Suppressor macrophage (primary cell): Measurements from ENCODE around the gene RUSC1.
A peak's percentile ranks its signal among the peaks of the same experiment; 100 is the strongest.
"Not testable (repeated sequence)": the region's sequence is repeated elsewhere in the genome, so short reads cannot be mapped to it uniquely, and the experiment has no call there.

Source experiments
- DNase-seq, 4 experiments: peaks; one replicate each; pipeline ENCODE4 v3.0.0-alpha.2; 2020 to 2022
- total RNA-seq, 17 experiments: gene quantifications; one replicate each; lab custom pipeline; 2026; ENCODE audit warnings: mixed read lengths in 6 of 17, inconsistent platforms in 3 of 17; lab: John Stamatoyannopoulos, UW

Gene RUSC1
- 8.9 to 34.0 (median 15.9) reads per million in 17 experiments for total RNA-seq

- DNase-seq = peak; percentile 48 to 79 (median 64)
Measured at GRCh38 chr1:155320661-155321617, at the start of gene RUSC1. Gene RUSC1 (plus strand): TSS chr1:155320894. CDS start chr1:155321774, 880 bp downstream.

GRCh38 chr1:155272466-155273342 lies 48.0 kb upstream of the RUSC1 start:
- peak in 1 of 4 experiments; percentile 56 for DNase-seq

GRCh38 chr1:155273343-155274245 lies 47.1 kb upstream of the RUSC1 start, which contains the start of gene CLK2:
Gene CLK2 (minus strand): TSS chr1:155273504. CDS start chr1:155270977, 2,527 bp downstream.
- peak; percentile 97 to 99 (median 98) for DNase-seq

GRCh38 chr1:155277070-155277901 lies 43.4 kb upstream of the RUSC1 start, which contains the start of gene HCN3:
Gene HCN3 (plus strand): TSS chr1:155277463. CDS start chr1:155277591, 128 bp downstream.
- DNase-seq = peak; percentile 98 to 99 (median 98)

- DNase-seq = peak; percentile 24 to 55 (median 33)
Measured at GRCh38 chr1:155277902-155278688, 42.6 kb upstream of the RUSC1 start.

- DNase-seq = no peak
Measured at GRCh38 chr1:155278689-155279160, 42.0 kb upstream of the RUSC1 start.

GRCh38 chr1:155279268-155279667 lies 41.4 kb upstream of the RUSC1 start:
- DNase-seq = no peak

GRCh38 chr1:155282488-155283091 lies 38.1 kb upstream of the RUSC1 start:
- no peak for DNase-seq

- no peak for DNase-seq
Measured at GRCh38 chr1:155284476-155284875, 36.2 kb upstream of the RUSC1 start.

- DNase-seq = no peak
Measured at GRCh38 chr1:155285063-155285462, 35.6 kb upstream of the RUSC1 start.

- no peak for DNase-seq
Measured at GRCh38 chr1:155285631-155286044, 35.1 kb upstream of the RUSC1 start.

- DNase-seq = no peak
Measured at GRCh38 chr1:155286544-155286943, 34.1 kb upstream of the RUSC1 start.

GRCh38 chr1:155287987-155288543 lies 32.6 kb upstream of the RUSC1 start:
- no peak for DNase-seq

GRCh38 chr1:155291006-155291405 lies 29.7 kb upstream of the RUSC1 start:
- DNase-seq = not testable (repeated sequence)

- no peak for DNase-seq
Measured at GRCh38 chr1:155293086-155293749, 27.5 kb upstream of the RUSC1 start.

GRCh38 chr1:155294520-155295182 lies 26.0 kb upstream of the RUSC1 start:
- peak in 1 of 4 experiments; percentile 13 for DNase-seq

- DNase-seq = peak in 1 of 4 experiments; percentile 6
Measured at GRCh38 chr1:155295183-155295941, 25.3 kb upstream of the RUSC1 start.
